Stomach (tissue), 9 donors: ENCODE data around the gene TLCD1. TPM values are rescaled to one million over a fixed set of nuclear protein-coding genes. Genes with fewer than 3 reads are reported as not detected.

ENCODE experiments used
- DNase-seq, 2 donors: peaks; one replicate each; pipeline versions ENCODE4 v3.0.0 to v3.0.0-alpha.2; 2013 to 2019
- H3K27ac ChIP-seq, 5 donors: fragments of 200-600 bp in 4 of 5; sonication (generic) in 4 of 5; one replicate each; pipeline ENCODE4 v1.5.1; 2013 to 2019; ENCODE audit warnings: mild to moderate bottlenecking in 1 of 5, moderate library complexity in 1 of 5
- H3K27me3 ChIP-seq, 3 donors: fragments of 200-600 bp; sonication (generic); one replicate each; pipeline ENCODE4 v1.5.1; 2017 to 2019; ENCODE audit warnings: mixed run types in 1 of 3
- H3K36me3 ChIP-seq, 4 donors: fragments of 200-600 bp; sonication (generic); 1 replicate in 3 of 4; 2 replicates in 1 of 4; pipeline ENCODE4 v1.5.1; 2016 to 2019
- H3K4me1 ChIP-seq, 4 donors: fragments of 200-600 bp; sonication (generic); one replicate each; pipeline ENCODE4 v1.5.1; 2016 to 2019
- H3K4me3 ChIP-seq, 4 donors: fragments of 200-600 bp; sonication (generic) in 3 of 4; one replicate each; pipeline ENCODE4 v1.5.1; 2016 to 2019; ENCODE audit warnings: mild to moderate bottlenecking in 1 of 4
- H3K9me3 ChIP-seq, 4 donors: fragments of 200-600 bp; sonication (generic); one replicate each; pipeline ENCODE4 v1.5.1; 2016 to 2019
- EP300 ChIP-seq: sonication (generic); formaldehyde crosslinking; IDR thresholded peaks from one replicate; pipeline ENCODE4 v1.6.1; 2017; ENCODE audit warnings: antibody characterized with exemption
- POLR2A ChIP-seq, 4 donors: fragments of 450-650 bp; IDR thresholded peaks; one replicate each; pipeline ENCODE4 v1.6.1; 2016; ENCODE audit warnings: antibody characterized with exemption in 4 of 4, control low read depth in 2 of 4, mild to moderate bottlenecking in 1 of 4, moderate library complexity in 1 of 4
- POLR2AphosphoS5 ChIP-seq, 3 donors: sonication (generic); formaldehyde crosslinking; IDR thresholded peaks; one replicate each; pipeline ENCODE4 v1.6.1; 2016; ENCODE audit warnings: antibody characterized with exemption in 3 of 3
- WGBS, 5 donors: extraction: QIAGEN DNeasy Blood & Tissue Kit in 3 of 5; methylation state at CpG; one replicate each; pipeline versions ENCODE4 v1.1.5 to v1.1.7; 2013 to 2018; 5-methylcytosine and 5-hydroxymethylcytosine counted together
- intact Hi-C: fragments of 100-400 bp; cut with DNase I; formaldehyde crosslinking; loops from one replicate; pipeline ENCODE4 v1.15.1; 2023; ENCODE audit warnings: low total_unique reads
- polyA plus RNA-seq, 3 donors: library from polyadenylated mRNA; stranded (reverse); fragments of 200-250 nt; gene quantifications; one replicate each; pipeline ENCODE4 v1.2.3, GENCODE V29; 2013
- total RNA-seq, 5 donors: library from RNA; depleted of rRNA; stranded (reverse); fragments of >200 nt; gene quantifications; one replicate each; pipeline versions ENCODE4 v1.1.0 to v1.2.3, GENCODE V29; 2014 to 2016
- TF ChIP-seq, protein P1 (sequence below), 7 experiments: fragments of 450-650 bp in 4 of 7; fragments of 200-600 bp in 3 of 7; sonication (generic) in 3 of 7; IDR thresholded peaks; one replicate each; pipeline ENCODE4 v1.5.1; 2016 to 2019; ENCODE audit warnings: antibody characterized with exemption in 7 of 7, control low read depth in 2 of 7, mild to moderate bottlenecking in 1 of 7
- donor health status: healthy with polysubstance abuse.
- donor health status: Bipolar disorder and iron deficiency.
- donor health status: healthy.

Gene TLCD1
- total and polyA plus RNA-seq, 8 donors = 2.6 to 21.0 (median 10.0) TPM; not detected in 2

GRCh38 chr17:28700278-28700677 is 25.8 kb downstream of the TLCD1 start:
- no peak overlapping the region for H3K27ac ChIP-seq
- H3K27me3 ChIP-seq = no peaks in the 10 kb centered on the region
- no peak for DNase-seq
- TF ChIP-seq POLR2A (IDR thresholded peaks at IDR 0.05) (no peak), EP300 (no peak), POLR2AphosphoS5 (IDR thresholded peaks at IDR 0.05) (no peak)
- TF ChIP-seq, protein P1, sequence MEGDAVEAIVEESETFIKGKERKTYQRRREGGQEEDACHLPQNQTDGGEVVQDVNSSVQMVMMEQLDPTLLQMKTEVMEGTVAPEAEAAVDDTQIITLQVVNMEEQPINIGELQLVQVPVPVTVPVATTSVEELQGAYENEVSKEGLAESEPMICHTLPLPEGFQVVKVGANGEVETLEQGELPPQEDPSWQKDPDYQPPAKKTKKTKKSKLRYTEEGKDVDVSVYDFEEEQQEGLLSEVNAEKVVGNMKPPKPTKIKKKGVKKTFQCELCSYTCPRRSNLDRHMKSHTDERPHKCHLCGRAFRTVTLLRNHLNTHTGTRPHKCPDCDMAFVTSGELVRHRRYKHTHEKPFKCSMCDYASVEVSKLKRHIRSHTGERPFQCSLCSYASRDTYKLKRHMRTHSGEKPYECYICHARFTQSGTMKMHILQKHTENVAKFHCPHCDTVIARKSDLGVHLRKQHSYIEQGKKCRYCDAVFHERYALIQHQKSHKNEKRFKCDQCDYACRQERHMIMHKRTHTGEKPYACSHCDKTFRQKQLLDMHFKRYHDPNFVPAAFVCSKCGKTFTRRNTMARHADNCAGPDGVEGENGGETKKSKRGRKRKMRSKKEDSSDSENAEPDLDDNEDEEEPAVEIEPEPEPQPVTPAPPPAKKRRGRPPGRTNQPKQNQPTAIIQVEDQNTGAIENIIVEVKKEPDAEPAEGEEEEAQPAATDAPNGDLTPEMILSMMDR (IDR thresholded peaks at IDR 0.05) = no peak
- no peak overlapping the region for H3K4me3 ChIP-seq
- WGBS, 5 donors = 84 to 89% (median 87%) methylated on average over 3 to 8 of the region's 8 CpGs
- intact Hi-C loops = no loop called here
- H3K9me3 ChIP-seq = no peaks in the 10 kb centered on the region
- peaks cover 80 to 100% (median 98%) of the 10 kb centered on the region in 4 donors for H3K36me3 ChIP-seq
- peaks cover 7 to 40% (median 20%) of the 10 kb centered on the region in 4 donors for H3K4me1 ChIP-seq

- no peak overlapping the region for H3K4me3 ChIP-seq
Measured at GRCh38 chr17:28698253-28698941, 27.6 kb downstream of the TLCD1 start.

DNA sequence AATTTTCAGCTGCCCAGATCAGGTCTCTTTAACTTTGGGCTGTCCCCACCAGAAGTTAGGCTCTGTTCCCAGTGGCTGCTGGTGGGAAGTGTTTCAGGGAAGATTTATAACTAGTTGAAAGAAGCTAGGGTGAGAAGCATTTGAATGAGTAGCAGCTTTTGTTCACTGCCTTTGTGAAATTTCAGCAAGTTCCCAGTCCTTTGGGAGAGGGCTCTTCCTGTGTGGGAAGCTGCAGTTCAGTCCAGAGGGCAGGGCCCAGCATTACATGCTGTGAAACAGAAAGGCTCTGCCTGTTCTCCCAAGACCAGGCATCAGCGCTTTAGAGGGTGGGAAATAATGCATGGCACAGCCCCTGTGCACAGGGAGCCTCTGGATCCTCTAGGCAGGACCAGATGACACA is 32.2 kb downstream of the TLCD1 start:
- no peak for TF ChIP-seq EP300
- no peak for TF ChIP-seq POLR2A (IDR thresholded peaks at IDR 0.05)
- TF ChIP-seq, protein P1 (IDR thresholded peaks at IDR 0.05) = no peak
- Histone ChIP-seq H3K27ac (no peak overlapping the region), H3K27me3 (no peaks in the 10 kb centered on the region), H3K36me3 (peaks cover 94 to 100% (median 100%) of the 10 kb centered on the region in 4 donors), H3K4me1 (peaks cover 7 to 23% (median 14%) of the 10 kb centered on the region in 4 donors), H3K4me3 (no peak overlapping the region), H3K9me3 (no peaks in the 10 kb centered on the region)
- intact Hi-C loops = no loop called here
- 71 to 100% (median 93%) methylated on average over 1 of the region's 1 CpG for WGBS, 5 donors
- DNase-seq = no peak

More at GRCh38 chr17:28698253-28698941, 27.6 kb downstream of the TLCD1 start:
- peaks cover 7 to 40% (median 20%) of the 10 kb centered on the region in 4 donors for H3K4me1 ChIP-seq
- no peaks in the 10 kb centered on the region for H3K9me3 ChIP-seq
- DNase-seq = peak; percentile 76 to 86
- H3K36me3 ChIP-seq = peaks cover 97 to 100% (median 100%) of the 10 kb centered on the region in 4 donors
- 35 to 62% (median 45%) methylated on average over 6 of the region's 6 CpGs for WGBS, 5 donors
- H3K27me3 ChIP-seq = no peaks in the 10 kb centered on the region
- TF ChIP-seq, protein P1 (IDR thresholded peaks at IDR 0.05) = no peak
- no peak for TF ChIP-seq POLR2A (IDR thresholded peaks at IDR 0.05)
- TF ChIP-seq EP300 = no peak
- peak in 2 of 3 donors; percentile 81 for TF ChIP-seq POLR2AphosphoS5 (IDR thresholded peaks at IDR 0.05)
- peak overlapping the region; percentile 55 to 81 (median 66) for H3K27ac ChIP-seq
- intact Hi-C loops = no loop called here

- Histone ChIP-seq H3K4me3 (no peak overlapping the region), H3K4me1 (no peaks in the 10 kb centered on the region), H3K27ac (no peak overlapping the region), H3K36me3 (peaks cover 95 to 100% (median 100%) of the 10 kb centered on the region in 4 donors), H3K27me3 (no peaks in the 10 kb centered on the region), H3K9me3 (no peaks in the 10 kb centered on the region)
- no peak for DNase-seq
- TF ChIP-seq POLR2A (IDR thresholded peaks at IDR 0.05) (no peak), EP300 (no peak), POLR2AphosphoS5 (IDR thresholded peaks at IDR 0.05) (no peak)
- TF ChIP-seq, protein P1 (IDR thresholded peaks at IDR 0.05) = no peak
- WGBS, 5 donors = 95 to 100% (median 98%) methylated on average over 3 of the region's 3 CpGs
- intact Hi-C loops = no loop called here
Measured at GRCh38 chr17:28689011-28689410, 37.0 kb downstream of the TLCD1 start.
